SK-N-DZ (cell line): ENCODE measurements around the gene HBQ1.
"Not testable (repeated sequence)": the region's sequence is repeated elsewhere in the genome, so short reads cannot be mapped to it uniquely, and the experiment has no call there.

Source experiments
- DNase-seq: peaks from one replicate; pipeline ENCODE4 v3.0.0-alpha.2; 2015; ENCODE audit warnings: low spot score
- small RNA-seq, 2 experiments: library from RNA; depleted of rRNA; stranded (forward); fragments of <200 nt; gene quantifications; one replicate each; pipeline ENCODE3, GENCODE V24; 2014

Gene HBQ1

GRCh38 chr16:209359-209758 is 29.1 kb downstream of the HBQ1 start:
- not testable (repeated sequence) for DNase-seq

GRCh38 chr16:211631-212180 is 31.4 kb downstream of the HBQ1 start:
- not testable (repeated sequence) for DNase-seq

- no peak for DNase-seq
These were observed 32.7 kb downstream of the HBQ1 start for GRCh38 chr16:212999-213398.

- DNase-seq = no peak
These were observed 39.8 kb downstream of the HBQ1 start for GRCh38 chr16:220021-220420.

- no peak for DNase-seq
These were observed 48.0 kb downstream of the HBQ1 start for GRCh38 chr16:228151-228851.

GRCh38 chr16:228852-229730 is 48.8 kb downstream of the HBQ1 start, which contains the start of gene LUC7L:
TSS of gene LUC7L (minus strand) at chr16:229449. CDS start at chr16:229339, 110 bp downstream.
- peak; percentile 92 for DNase-seq

GRCh38 chr16:229731-230281 is 49.5 kb downstream of the HBQ1 start:
- DNase-seq = no peak

- not testable (repeated sequence) for DNase-seq
These were observed 50.1 kb downstream of the HBQ1 start for GRCh38 chr16:230351-230750.

Small RNA genes within 50 kb of the gene (small RNA-seq; reads per million reads assigned to genes)
- gene RF00019 = 0 reads per million in 2 experiments
